Peyer's patch (tissue), 4 donors: Measurements from ENCODE around the gene GABRG2.

Experiments used
- POLR2A ChIP-seq, 2 donors: fragments of 450-650 bp; IDR thresholded peaks; one replicate each; pipeline ENCODE4 v1.5.1; 2017; ENCODE audit warnings: antibody characterized with exemption in 2 of 2, mild to moderate bottlenecking in 2 of 2, moderate library complexity in 2 of 2
- TF ChIP-seq, protein P1 (sequence below), 6 experiments: fragments of 450-650 bp in 4 of 6; fragments of 200-600 bp in 2 of 6; sonication (generic) in 1 of 6; IDR thresholded peaks; one replicate each; pipeline ENCODE4 v1.5.1; 2017 to 2019; ENCODE audit warnings: antibody characterized with exemption in 6 of 6, mild to moderate bottlenecking in 3 of 6, moderate library complexity in 1 of 6

DNA sequence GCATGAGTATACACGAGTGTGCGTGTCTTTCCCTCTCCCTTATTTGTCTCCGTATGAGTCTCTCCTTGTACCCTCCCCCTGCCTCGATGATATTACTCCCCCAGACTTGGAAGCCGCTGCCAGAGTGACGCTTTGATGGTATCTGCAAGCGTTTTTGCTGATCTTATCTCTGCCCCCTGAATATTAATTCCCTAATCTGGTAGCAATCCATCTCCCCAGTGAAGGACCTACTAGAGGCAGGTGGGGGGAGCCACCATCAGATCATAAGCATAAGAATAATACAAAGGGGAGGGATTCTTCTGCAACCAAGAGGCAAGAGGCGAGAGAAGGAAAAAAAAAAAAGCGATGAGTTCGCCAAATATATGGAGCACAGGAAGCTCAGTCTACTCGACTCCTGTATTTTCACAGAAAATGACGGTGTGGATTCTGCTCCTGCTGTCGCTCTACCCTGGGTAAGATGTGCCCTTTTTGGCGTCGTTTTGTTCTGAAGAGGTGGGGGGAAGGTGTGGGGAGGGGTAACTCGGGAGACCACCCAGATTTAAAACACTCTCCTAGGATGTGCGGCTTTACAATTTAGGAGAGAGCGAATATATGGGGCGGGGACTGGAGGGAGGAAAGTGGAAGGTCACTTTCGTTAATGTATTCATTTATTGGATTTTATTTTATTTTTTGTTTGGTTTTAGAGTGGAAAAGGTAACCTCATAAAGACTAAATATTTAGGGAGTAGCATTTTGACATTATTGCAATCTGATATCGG is at the start of gene GABRG2:
- TF ChIP-seq, protein P1, sequence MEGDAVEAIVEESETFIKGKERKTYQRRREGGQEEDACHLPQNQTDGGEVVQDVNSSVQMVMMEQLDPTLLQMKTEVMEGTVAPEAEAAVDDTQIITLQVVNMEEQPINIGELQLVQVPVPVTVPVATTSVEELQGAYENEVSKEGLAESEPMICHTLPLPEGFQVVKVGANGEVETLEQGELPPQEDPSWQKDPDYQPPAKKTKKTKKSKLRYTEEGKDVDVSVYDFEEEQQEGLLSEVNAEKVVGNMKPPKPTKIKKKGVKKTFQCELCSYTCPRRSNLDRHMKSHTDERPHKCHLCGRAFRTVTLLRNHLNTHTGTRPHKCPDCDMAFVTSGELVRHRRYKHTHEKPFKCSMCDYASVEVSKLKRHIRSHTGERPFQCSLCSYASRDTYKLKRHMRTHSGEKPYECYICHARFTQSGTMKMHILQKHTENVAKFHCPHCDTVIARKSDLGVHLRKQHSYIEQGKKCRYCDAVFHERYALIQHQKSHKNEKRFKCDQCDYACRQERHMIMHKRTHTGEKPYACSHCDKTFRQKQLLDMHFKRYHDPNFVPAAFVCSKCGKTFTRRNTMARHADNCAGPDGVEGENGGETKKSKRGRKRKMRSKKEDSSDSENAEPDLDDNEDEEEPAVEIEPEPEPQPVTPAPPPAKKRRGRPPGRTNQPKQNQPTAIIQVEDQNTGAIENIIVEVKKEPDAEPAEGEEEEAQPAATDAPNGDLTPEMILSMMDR (IDR thresholded peaks at IDR 0.05) = no peak
- TF ChIP-seq POLR2A (IDR thresholded peaks at IDR 0.05) = no peak
